Panc1 (cell line): Measurements from ENCODE around the gene WDR33. TPM values are rescaled to one million over a fixed set of nuclear protein-coding genes. Genes with fewer than 3 reads are reported as not detected.

ENCODE experiments used
- ATAC-seq: fragments of 200-7000 bp; cut with Tn5 transposase; 2 replicates; pipeline ENCODE4 v1.9.1; 2020; ENCODE audit warnings: mild to moderate bottlenecking, moderate library complexity
- BruUV-seq: library from RNA; stranded (reverse); fragments of 400-500 nt; replicated peaks from 2 replicates; lab custom pipeline; 2021; lab: Mats Ljungman, UMichigan
- CTCF ChIA-PET: fragments of 300-600 bp; sonication (Branson Sonifier 250); formaldehyde crosslinking; loops from one replicate; lab custom pipeline; 2022; ENCODE audit warnings: antibody characterized with exemption; lab: Charles Lee
- POLR2A ChIA-PET: fragments of 300-600 bp; sonication (Branson Sonifier 250); formaldehyde crosslinking; loops from one replicate; lab custom pipeline; 2022; ENCODE audit warnings: antibody characterized with exemption; lab: Charles Lee
- DNase-seq: peaks from one replicate; pipeline ENCODE4 v3.0.0-alpha.2; 2010; ENCODE audit warnings: low read depth, low spot score
- H3K27ac ChIP-seq: 2 replicates; pipeline ENCODE4 v1.5.1; 2011; ENCODE audit warnings: mild to moderate bottlenecking, low read length, inconsistent platforms
- H3K27me3 ChIP-seq: fragments of 200-500 bp; sonication (Bioruptor generic); 2 replicates; pipeline ENCODE4 v1.6.0; 2014; ENCODE audit warnings: low read length, inconsistent platforms; ENCODE audit not compliant: control insufficient read depth, insufficient read depth
- H3K36me3 ChIP-seq: fragments of 200-500 bp; sonication (Bioruptor generic); 2 replicates; pipeline ENCODE4 v1.5.1; 2014; ENCODE audit warnings: inconsistent platforms, mild to moderate bottlenecking, low read length, moderate library complexity; ENCODE audit not compliant: control insufficient read depth, insufficient read depth
- H3K4me1 ChIP-seq: 2 replicates; pipeline ENCODE4 v1.5.1; 2011; ENCODE audit warnings: inconsistent platforms, mild to moderate bottlenecking, low read length, moderate library complexity; ENCODE audit not compliant: control insufficient read depth, insufficient read depth
- H3K4me3 ChIP-seq, 2 experiments: 2 replicates each; pipeline ENCODE4 v1.5.1; 2011 to 2012; ENCODE audit warnings: low read depth in 2 of 2, low read length in 2 of 2, mild to moderate bottlenecking in 2 of 2, inconsistent platforms in 1 of 2, moderate library complexity in 1 of 2
- H3K9me3 ChIP-seq: fragments of 200-500 bp; sonication (Bioruptor generic); 2 replicates; pipeline ENCODE4 v1.5.1; 2014; ENCODE audit warnings: low read depth, mild to moderate bottlenecking, inconsistent platforms, low read length, moderate library complexity; ENCODE audit not compliant: control insufficient read depth, insufficient read depth
- CTCF ChIP-seq: fragments of 450-650 bp; IDR thresholded peaks from 2 replicates; pipeline ENCODE4 v1.5.1; 2017; ENCODE audit warnings: mild to moderate bottlenecking
- POLR2AphosphoS5 ChIP-seq: IDR thresholded peaks from 2 replicates; pipeline ENCODE4 v1.6.1; 2012; ENCODE audit warnings: mild to moderate bottlenecking, low read depth, low read length, moderate library complexity
- SIN3A ChIP-seq: IDR thresholded peaks from 2 replicates; pipeline ENCODE4 v1.6.1; 2012; ENCODE audit warnings: low read depth, mild to moderate bottlenecking, low read length, moderate library complexity, borderline replicate concordance; ENCODE audit not compliant: insufficient read depth
- TCF7L2 ChIP-seq: IDR thresholded peaks from 2 replicates; pipeline ENCODE4 v1.6.1; 2011; ENCODE audit warnings: mild to moderate bottlenecking, low read depth, low read length, inconsistent platforms
- in situ Hi-C: cut with HindIII; loops from 2 replicates; pipeline ENCODE4 v1.10.0; 2016; ENCODE audit warnings: low sequenced_read_pairs, low pct_unique_long_range_greater_than_20kb
- intact Hi-C: fragments of 100-400 bp; cut with micrococcal nuclease; formaldehyde crosslinking; loops from one replicate; pipeline ENCODE4 v1.10.0; 2022; ENCODE audit not compliant: unreplicated experiment
- total RNA-seq: library from RNA; stranded (reverse); gene quantifications from one replicate; pipeline ENCODE4 v1.2.1, GENCODE V29; 2021; ENCODE audit not compliant: unreplicated experiment
- TF ChIP-seq, protein P1 (sequence below), 2 experiments: IDR thresholded peaks; 2 replicates each; pipeline ENCODE4 v1.6.1; 2011 to 2012; ENCODE audit warnings: low read depth in 2 of 2, control low read depth in 1 of 2, low read length in 1 of 2, mild to moderate bottlenecking in 1 of 2, moderate library complexity in 1 of 2; ENCODE audit not compliant: insufficient read depth in 1 of 2

Gene WDR33
- total RNA-seq, 1 experiment from 2014 or later: 63.7 TPM

- Histone ChIP-seq H3K4me3 (no peak overlapping the region), H3K27me3 (no peaks in the 10 kb centered on the region), H3K4me1 (0 out of 2 replicates have a peak, but pooled peaks cover 4% of the 10 kb centered on the region), H3K27ac (no peak overlapping the region), H3K9me3 (no peaks in the 10 kb centered on the region), H3K36me3 (no peaks in the 10 kb centered on the region)
- ATAC-seq (no peak), DNase-seq (no peak)
- intact Hi-C loops: no loop called here
- ChIA-PET POLR2A (no interaction called here), CTCF (interaction anchor here (2.8 kb wide), 1 partner anchor 63 kb away, joined by 13 read pairs; no protein-coding TSS in a partner anchor)
- BruUV-seq: no TSS peak
- no peak for TF ChIP-seq TCF7L2
- TF ChIP-seq, protein P1, sequence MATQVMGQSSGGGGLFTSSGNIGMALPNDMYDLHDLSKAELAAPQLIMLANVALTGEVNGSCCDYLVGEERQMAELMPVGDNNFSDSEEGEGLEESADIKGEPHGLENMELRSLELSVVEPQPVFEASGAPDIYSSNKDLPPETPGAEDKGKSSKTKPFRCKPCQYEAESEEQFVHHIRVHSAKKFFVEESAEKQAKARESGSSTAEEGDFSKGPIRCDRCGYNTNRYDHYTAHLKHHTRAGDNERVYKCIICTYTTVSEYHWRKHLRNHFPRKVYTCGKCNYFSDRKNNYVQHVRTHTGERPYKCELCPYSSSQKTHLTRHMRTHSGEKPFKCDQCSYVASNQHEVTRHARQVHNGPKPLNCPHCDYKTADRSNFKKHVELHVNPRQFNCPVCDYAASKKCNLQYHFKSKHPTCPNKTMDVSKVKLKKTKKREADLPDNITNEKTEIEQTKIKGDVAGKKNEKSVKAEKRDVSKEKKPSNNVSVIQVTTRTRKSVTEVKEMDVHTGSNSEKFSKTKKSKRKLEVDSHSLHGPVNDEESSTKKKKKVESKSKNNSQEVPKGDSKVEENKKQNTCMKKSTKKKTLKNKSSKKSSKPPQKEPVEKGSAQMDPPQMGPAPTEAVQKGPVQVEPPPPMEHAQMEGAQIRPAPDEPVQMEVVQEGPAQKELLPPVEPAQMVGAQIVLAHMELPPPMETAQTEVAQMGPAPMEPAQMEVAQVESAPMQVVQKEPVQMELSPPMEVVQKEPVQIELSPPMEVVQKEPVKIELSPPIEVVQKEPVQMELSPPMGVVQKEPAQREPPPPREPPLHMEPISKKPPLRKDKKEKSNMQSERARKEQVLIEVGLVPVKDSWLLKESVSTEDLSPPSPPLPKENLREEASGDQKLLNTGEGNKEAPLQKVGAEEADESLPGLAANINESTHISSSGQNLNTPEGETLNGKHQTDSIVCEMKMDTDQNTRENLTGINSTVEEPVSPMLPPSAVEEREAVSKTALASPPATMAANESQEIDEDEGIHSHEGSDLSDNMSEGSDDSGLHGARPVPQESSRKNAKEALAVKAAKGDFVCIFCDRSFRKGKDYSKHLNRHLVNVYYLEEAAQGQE (IDR thresholded peaks at IDR 0.05; ENCODE audit: insufficient read depth in 1 of 2, low read depth in 2 of 2, low read length in 1 of 2): no peak
- no peak for TF ChIP-seq SIN3A
- in situ Hi-C loops: no loop called here
Observed at GRCh38 chr2:127653421-127654083, 157.4 kb downstream of the WDR33 start.

DNA sequence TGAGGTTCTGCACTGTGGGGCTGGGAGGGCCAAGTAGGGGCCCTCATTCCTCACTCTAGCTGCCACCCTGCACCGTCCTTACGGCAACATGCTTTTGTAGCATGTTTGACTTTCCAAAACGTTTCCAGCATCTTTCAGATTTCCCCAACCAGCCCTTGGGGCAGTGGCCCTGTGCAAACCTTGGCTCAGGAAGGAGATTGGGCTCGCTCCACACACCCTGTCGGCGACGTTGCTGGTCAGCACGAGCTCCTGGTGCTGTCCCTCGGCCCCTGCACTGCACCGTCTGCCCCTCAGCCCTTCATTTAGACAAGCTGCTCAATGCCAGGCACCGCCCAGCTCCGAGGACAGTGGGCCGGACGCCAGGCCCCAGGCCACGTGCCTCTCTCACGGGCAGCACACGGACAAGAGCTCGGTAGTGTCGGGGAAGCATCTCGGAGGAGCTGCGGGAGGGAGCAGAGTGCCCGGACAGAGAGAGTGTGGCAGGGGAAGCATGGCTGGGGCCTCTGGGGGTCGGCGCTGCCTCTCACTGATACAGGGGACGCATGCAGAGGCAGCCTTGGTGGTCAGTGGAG lies 158.1 kb downstream of the WDR33 start:
- H3K4me1 ChIP-seq: 0 out of 2 replicates have a peak, but pooled peaks cover 4% of the 10 kb centered on the region
- ATAC-seq: no peak
- no peak for TF ChIP-seq TCF7L2
- CTCF ChIA-PET: interaction anchor here (2.8 kb wide), 1 partner anchor 62 kb away, joined by 13 read pairs; no protein-coding TSS in a partner anchor
- H3K36me3 ChIP-seq: no peaks in the 10 kb centered on the region
- H3K4me3 ChIP-seq: no peak overlapping the region
- POLR2A ChIA-PET: no interaction called here
- H3K9me3 ChIP-seq: no peaks in the 10 kb centered on the region
- BruUV-seq: no TSS peak
- no peak overlapping the region for H3K27ac ChIP-seq
- H3K27me3 ChIP-seq: no peaks in the 10 kb centered on the region
- no peak for DNase-seq
- in situ Hi-C loops: no loop called here
- intact Hi-C loops: no loop called here

GRCh38 chr2:127651971-127652550 lies 158.9 kb downstream of the WDR33 start:
- no TSS peak for BruUV-seq
- ATAC-seq: no peak
- CTCF ChIA-PET: interaction anchor here (2.8 kb wide), 1 partner anchor 61 kb away, joined by 13 read pairs; no protein-coding TSS in a partner anchor
- TF ChIP-seq SIN3A: no peak
- TF ChIP-seq TCF7L2: no peak
- TF ChIP-seq POLR2AphosphoS5: no peak
- TF ChIP-seq, protein P1 (IDR thresholded peaks at IDR 0.05; ENCODE audit: insufficient read depth in 1 of 2, low read depth in 2 of 2, low read length in 1 of 2): no peak
- TF ChIP-seq CTCF: no peak
- Histone ChIP-seq H3K27ac (no peak overlapping the region), H3K4me1 (peaks cover 5% of the 10 kb centered on the region; the same call in 1 of the 2 replicates), H3K9me3 (no peaks in the 10 kb centered on the region), H3K36me3 (no peaks in the 10 kb centered on the region), H3K4me3 (no peak overlapping the region), H3K27me3 (no peaks in the 10 kb centered on the region)
- intact Hi-C loops: no loop called here
- POLR2A ChIA-PET: no interaction called here
- in situ Hi-C loops: no loop called here
- no peak for DNase-seq
